Right lobe of liver (tissue), 4 donors: ENCODE results near the gene C6orf132.

Experiments used
- POLR2A ChIP-seq: fragments of 450-650 bp; IDR thresholded peaks from one replicate; pipeline ENCODE4 v1.6.1; 2017; ENCODE audit warnings: antibody characterized with exemption, mild to moderate bottlenecking
- TF ChIP-seq, protein P1 (sequence below), 4 donors: fragments of 200-600 bp in 3 of 4; fragments of 450-650 bp in 1 of 4; IDR thresholded peaks; one replicate each; pipeline versions ENCODE4 v1.5.1 to v1.8.0; 2016 to 2022; ENCODE audit warnings: antibody characterized with exemption in 4 of 4, mild to moderate bottlenecking in 2 of 4
- donor health status: DM: no; HTN: no; CAD: no.
- donor health status: DM: no; HTN: no; CAD: no.
- donor health status: DM: no; HTN: yes; CAD: no.

DNA sequence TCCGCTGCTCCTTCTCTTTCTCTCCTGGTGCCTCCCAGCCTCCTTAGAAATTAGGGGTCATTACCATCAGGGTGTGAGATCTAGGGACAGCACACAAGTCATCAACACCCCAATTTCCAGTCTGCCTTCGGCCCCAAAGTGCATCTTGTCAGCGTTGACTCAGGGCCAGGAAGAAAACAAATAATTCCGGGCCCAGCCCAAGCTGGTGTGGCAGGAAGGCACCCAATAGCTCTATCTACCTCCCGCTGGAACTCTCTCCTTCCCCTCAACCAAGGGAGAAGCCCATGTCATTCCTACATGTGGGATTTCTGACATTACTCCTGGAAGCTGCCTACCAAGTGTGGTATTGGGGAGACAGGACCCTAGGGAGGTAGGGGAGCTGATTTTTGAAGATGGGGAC lies 11.5 kb upstream of the C6orf132 start:
- TF ChIP-seq, protein P1, sequence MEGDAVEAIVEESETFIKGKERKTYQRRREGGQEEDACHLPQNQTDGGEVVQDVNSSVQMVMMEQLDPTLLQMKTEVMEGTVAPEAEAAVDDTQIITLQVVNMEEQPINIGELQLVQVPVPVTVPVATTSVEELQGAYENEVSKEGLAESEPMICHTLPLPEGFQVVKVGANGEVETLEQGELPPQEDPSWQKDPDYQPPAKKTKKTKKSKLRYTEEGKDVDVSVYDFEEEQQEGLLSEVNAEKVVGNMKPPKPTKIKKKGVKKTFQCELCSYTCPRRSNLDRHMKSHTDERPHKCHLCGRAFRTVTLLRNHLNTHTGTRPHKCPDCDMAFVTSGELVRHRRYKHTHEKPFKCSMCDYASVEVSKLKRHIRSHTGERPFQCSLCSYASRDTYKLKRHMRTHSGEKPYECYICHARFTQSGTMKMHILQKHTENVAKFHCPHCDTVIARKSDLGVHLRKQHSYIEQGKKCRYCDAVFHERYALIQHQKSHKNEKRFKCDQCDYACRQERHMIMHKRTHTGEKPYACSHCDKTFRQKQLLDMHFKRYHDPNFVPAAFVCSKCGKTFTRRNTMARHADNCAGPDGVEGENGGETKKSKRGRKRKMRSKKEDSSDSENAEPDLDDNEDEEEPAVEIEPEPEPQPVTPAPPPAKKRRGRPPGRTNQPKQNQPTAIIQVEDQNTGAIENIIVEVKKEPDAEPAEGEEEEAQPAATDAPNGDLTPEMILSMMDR (IDR thresholded peaks at IDR 0.05): no peak
- no peak for TF ChIP-seq POLR2A
